Measurements from ENCODE around the gene IFIT5.
"Not testable (repeated sequence)": the region's sequence is repeated elsewhere in the genome, so short reads cannot be mapped to it uniquely, and the experiment has no call there.

Gene IFIT5

GRCh38 chr10:89392974-89393373 is 21.4 kb upstream of the IFIT5 start:
- no peak for DNase-seq (ENCODE audit: low read depth in 2 of 2, low spot score in 1 of 2)

- no peak for DNase-seq (ENCODE audit: low read depth in 2 of 2, low spot score in 1 of 2)
Observed at GRCh38 chr10:89393898-89394297, 20.5 kb upstream of the IFIT5 start.

- DNase-seq (ENCODE audit: low read depth in 2 of 2, low spot score in 1 of 2), result no peak
Observed at GRCh38 chr10:89395141-89395540, 19.2 kb upstream of the IFIT5 start.

GRCh38 chr10:89398003-89398749 is 16.2 kb upstream of the IFIT5 start:
- DNase-seq (ENCODE audit: low read depth in 2 of 2, low spot score in 1 of 2), result no peak

- no peak for DNase-seq (ENCODE audit: low read depth in 2 of 2, low spot score in 1 of 2)
Observed at GRCh38 chr10:89399956-89400355, 14.4 kb upstream of the IFIT5 start.

- DNase-seq (ENCODE audit: low read depth in 2 of 2, low spot score in 1 of 2), result no peak
Observed at GRCh38 chr10:89403043-89403442, 11.3 kb upstream of the IFIT5 start.

DNA sequence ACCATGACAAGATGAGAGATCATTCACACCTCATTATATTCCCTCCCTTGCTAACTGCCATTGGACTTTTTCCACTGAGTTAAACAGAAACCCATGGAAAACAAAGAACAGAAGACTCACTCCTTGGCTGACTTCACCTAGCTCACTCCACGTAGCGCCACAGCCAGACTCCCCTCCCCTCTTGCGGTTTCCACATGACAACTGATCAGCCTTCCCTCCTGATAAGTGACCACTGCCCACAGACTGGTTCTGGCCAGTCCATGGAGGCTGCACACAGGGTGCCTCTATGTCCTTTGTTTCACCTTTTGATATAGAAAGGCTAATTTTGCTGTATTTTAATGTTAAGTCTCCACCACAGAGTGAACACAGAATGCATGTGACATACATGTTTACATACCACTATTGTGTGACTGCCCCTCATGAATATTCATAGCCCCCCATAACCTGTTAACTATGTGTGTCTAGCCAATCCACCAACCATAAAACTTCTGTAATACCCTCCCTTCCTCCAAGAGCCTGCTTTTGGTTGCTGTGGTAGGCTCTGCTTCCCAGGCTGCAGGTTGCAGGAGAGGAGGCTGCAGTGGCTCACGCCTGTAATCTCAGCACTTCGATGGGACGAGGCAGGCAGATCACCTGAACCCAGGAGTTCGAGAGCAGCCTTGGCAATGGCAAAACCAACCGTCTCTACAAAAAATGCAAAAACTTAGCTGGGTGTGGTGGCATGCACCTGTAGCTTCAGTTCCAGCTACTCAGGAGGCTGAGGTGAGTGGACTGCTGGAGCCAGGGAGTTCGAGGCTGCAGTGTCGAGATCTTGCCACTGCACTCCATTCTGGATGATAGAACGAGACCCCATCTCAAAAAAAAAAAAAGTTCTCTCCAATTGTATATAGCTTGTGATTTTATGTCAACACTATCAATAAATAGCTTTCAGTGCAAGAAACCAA is 10.0 kb upstream of the IFIT5 start:
- DNase-seq (ENCODE audit: low read depth in 2 of 2, low spot score in 1 of 2), result no peak

- not testable (repeated sequence) for DNase-seq (ENCODE audit: low read depth in 2 of 2, low spot score in 1 of 2)
Observed at GRCh38 chr10:89406178-89406577, 8.2 kb upstream of the IFIT5 start.

- not testable (repeated sequence) for DNase-seq (ENCODE audit: low read depth in 2 of 2, low spot score in 1 of 2)
Observed at GRCh38 chr10:89407792-89408191, 6.6 kb upstream of the IFIT5 start.

- not testable (repeated sequence) for DNase-seq (ENCODE audit: low read depth in 2 of 2, low spot score in 1 of 2)
Observed at GRCh38 chr10:89409282-89409681, 5.1 kb upstream of the IFIT5 start.

- not testable (repeated sequence) for DNase-seq (ENCODE audit: low read depth in 2 of 2, low spot score in 1 of 2)
Observed at GRCh38 chr10:89410551-89410950, 3.8 kb upstream of the IFIT5 start.

- DNase-seq (ENCODE audit: low read depth in 2 of 2, low spot score in 1 of 2), result not testable (repeated sequence)
Observed at GRCh38 chr10:89411135-89411534, 3.2 kb upstream of the IFIT5 start.

DNA sequence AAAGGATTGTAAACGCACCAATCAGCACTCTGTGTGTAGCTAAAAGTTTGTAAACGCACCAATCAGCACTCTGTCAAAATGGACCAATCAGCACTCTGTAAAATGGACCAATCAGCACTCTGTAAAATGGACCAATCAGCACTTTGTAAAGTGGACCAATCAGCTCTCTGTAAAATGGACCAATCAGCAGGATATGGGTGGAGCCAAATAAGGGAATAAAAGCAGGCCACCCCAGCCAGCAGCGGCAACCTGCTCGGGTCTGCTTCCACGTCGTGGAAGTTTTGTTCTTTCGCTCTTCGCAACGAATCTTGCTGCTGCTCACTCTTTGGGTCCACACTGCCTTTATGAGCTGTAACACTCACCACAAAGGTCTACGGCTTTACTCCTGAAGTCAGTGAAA is 2.1 kb upstream of the IFIT5 start:
- peak in 1 of 2 donors; percentile 12 for DNase-seq (ENCODE audit: low read depth in 2 of 2, low spot score in 1 of 2)

DNA sequence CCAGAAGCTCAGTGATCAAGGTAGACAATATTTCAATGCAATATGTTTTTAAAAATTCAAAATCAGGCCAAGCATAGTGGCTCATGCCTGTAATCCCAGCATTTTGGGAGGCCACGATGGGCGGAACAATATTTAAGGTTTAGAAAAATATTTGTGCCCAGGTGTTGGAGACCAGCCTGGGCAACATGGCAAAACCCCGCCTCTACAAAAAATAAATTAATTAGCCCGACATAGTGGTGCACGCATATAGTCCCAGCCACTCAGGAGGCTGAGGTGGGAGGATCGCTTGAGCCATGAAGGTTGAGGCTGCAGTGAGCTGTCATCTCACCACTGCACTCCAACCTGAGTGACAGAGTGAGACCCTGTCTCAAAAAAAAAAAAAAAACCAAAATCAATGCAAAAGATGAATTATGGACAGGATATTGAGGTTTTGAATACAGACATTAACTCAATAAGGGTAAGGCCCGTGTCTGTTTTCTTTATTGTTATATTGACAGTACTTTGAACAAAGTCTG is 913 bp upstream of the IFIT5 start:
- no peak for DNase-seq (ENCODE audit: low read depth in 2 of 2, low spot score in 1 of 2)

GRCh38 chr10:89414879-89415821 is 782 bp downstream of the IFIT5 start:
- DNase-seq (ENCODE audit: low read depth in 2 of 2, low spot score in 1 of 2), result no peak

DNA sequence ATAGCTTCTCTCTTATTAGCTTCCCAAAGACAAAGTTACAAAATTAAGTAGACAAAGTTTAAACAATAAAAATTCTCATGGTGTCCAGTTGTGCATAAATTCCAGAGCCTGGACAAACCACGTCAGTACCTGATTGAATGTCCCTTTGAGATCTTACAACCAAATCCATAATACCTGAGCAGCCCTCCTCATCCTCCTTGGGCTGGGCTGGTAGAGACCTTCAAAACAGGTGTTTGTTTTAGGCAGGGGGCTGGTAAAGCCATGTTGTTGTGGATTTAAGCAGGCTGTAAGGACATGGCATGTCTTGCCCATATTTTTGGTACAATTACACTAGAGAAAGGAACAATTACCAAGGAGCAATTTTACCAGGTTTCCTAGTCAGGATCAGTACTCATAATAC is 2.1 kb downstream of the IFIT5 start:
- no peak for DNase-seq (ENCODE audit: low read depth in 2 of 2, low spot score in 1 of 2)

- no peak for DNase-seq (ENCODE audit: low read depth in 2 of 2, low spot score in 1 of 2)
Observed at GRCh38 chr10:89419548-89419947, 5.2 kb downstream of the IFIT5 start.

DNA sequence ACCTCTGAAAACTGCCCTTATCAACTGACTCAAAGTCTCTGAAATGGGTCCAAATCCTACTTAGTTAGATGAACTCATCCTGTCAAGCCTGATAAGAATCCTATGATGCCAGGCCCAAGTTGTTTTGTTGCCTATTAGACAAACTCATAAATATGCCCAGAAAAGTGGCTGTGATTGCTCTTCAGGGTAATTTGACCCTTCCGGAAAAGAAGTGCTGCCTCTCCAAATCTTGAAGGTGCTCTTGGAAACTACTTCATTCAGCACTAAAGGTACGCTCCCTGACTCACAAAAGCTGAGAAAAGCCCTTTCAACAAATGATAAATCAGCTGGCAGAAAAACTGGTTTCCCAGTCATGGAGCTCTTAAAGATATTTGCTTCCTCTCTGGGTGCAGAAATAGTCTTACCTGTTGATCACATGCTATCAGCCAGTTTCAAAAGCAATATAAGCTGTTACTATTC is 6.7 kb downstream of the IFIT5 start:
- DNase-seq (ENCODE audit: low read depth in 2 of 2, low spot score in 1 of 2), result no peak

DNA sequence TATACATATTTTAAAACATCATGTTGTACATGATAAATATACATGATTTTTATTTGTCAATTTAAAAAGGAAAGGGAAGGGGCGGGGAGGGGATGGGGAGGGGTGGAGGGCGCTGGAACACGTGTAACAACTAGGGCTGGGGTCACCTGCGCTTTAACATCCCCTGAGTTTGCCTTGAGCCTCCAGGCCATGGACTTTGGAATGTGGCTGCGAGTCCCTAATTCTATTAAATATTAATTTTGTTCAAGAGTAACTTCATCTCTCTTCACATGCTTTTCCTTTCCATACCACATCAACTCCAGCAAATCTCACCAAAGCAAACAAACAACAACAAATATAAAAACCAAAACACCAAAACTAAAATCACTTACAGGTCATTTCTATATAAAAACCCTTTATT is 10.6 kb downstream of the IFIT5 start:
- no peak for DNase-seq (ENCODE audit: low read depth in 2 of 2, low spot score in 1 of 2)

DNA sequence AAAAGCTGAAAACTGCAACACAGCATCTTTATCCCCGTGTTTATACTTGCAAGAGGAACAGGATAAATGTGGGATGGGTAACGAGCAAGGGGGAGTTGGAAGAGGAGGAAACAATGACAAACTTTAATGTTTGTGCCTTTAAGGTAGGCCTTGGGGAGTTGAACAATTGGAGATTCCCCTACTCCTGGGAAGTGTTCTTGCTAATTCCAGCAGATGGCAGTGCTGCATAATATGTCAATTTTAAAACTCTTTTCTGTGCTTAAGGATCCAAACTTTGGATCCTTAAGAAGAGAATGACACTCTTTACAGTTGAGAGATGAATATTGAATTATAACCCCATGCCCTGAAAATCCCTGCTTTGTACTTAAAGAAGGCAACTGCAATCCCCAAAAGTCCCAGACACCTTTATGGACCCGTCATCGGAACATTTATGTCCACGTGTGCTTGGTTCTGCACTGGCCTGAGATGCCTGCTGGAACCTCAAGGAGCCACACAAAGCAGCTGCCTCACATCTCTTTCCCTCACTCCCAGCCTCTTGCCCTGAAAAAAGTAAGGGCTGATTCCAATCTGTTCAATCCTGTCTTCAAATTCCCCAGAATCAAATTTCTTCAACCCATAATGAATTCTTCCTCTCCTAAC is 12.0 kb downstream of the IFIT5 start:
- DNase-seq (ENCODE audit: low read depth in 2 of 2, low spot score in 1 of 2), result no peak
